Suppressor macrophage treated with lipopolysaccharide for 4 hours (primary cell): ENCODE data around the gene TBC1D21.

Experiments used
- DNase-seq: peaks from one replicate; pipeline ENCODE4 v3.0.0-alpha.2; 2020

Gene TBC1D21

DNA sequence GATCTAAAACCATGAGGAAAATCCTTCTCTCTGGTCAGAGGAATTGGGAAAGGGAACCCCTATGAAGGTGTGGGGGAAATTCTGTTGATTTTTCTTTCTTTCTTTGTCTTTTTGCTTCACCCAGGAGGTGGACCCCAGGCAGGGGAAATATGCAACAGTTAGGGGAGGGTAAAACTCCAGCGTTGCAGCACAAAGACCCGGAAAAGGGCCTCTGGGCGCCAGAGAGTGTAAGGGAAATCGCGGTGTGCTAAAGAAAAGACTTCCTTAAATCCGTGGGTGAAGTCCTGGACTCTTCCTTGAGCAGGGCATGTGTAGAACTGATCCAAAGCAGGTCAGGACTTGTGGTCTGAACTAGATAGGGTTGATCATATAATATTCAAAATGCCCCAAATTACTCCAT lies 11.1 kb upstream of the TBC1D21 start:
- DNase-seq, result no peak

DNA sequence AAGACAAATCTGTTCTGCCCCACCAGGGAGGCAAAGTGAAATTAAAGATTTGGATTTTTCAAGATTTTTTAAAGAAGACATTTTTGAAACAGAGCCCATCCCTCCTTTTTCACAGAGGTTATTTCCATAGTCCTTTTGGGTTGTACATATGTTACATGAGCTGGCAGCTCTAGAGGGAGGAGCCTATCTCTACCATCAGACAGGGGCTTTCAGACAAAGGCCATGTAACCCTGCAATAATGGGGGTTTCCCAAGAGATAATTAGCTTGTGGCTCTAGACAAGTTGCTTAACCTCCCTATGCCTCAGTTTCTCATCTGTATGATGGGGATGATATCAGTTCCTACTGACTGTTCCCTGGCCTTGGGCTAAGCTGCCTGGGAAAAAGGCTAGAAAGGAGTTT lies 8.0 kb upstream of the TBC1D21 start:
- no peak for DNase-seq

DNA sequence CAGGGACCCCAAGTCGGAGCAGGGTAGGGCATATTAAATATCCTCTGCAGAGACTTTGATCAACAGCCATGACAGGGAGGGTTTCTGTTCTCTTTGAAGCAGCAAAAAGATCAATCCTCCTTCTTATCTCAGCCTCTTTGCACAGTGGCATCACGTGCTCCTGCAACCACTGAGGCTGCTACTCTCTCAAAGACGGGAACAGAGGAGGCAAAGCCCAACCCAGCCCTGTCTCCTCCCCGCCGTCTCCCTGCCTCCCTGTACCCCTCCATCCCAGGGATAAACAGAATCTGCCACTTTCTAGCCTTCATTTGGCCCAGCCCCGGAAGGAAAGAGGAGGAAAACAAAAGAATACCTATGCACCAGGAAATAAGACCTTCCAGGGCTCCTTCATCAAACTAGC lies 7.5 kb upstream of the TBC1D21 start:
- DNase-seq, result no peak

GRCh38 chr15:73866481-73866880 lies 6.9 kb upstream of the TBC1D21 start:
- no peak for DNase-seq

DNA sequence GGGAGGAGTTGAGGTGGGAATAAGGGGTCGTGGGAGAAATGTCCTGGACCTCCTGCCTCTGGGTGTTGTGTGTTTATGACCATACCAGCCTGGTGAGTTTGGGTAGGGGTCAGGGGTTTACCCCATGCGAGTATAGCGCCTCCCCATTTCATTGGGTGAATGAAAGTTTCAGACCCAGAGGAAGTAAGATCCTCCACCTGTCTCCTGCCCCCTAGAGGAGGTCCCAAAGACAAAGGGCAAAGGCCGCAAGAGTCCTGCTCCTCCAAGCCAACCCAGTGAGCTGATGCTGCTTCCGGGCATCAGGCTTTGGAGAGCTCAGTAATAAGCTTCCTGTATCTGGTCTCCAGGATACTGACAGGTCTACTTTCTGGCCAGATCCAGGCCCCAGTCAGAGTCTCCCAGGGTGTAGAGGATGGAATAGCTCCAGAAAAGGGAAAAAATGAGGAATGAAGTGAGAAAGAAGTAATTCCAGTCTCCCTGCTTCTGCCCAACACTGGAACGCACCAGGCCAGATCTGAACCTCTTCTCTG lies 6.4 kb upstream of the TBC1D21 start:
- no peak for DNase-seq

GRCh38 chr15:73867426-73867825 lies 5.9 kb upstream of the TBC1D21 start:
- DNase-seq, result no peak

GRCh38 chr15:73867956-73868355 lies 5.4 kb upstream of the TBC1D21 start:
- DNase-seq, result no peak

GRCh38 chr15:73869216-73869995 lies 4.0 kb upstream of the TBC1D21 start:
- DNase-seq, result no peak

GRCh38 chr15:73870700-73871408 lies 2.5 kb upstream of the TBC1D21 start:
- DNase-seq, result no peak

DNA sequence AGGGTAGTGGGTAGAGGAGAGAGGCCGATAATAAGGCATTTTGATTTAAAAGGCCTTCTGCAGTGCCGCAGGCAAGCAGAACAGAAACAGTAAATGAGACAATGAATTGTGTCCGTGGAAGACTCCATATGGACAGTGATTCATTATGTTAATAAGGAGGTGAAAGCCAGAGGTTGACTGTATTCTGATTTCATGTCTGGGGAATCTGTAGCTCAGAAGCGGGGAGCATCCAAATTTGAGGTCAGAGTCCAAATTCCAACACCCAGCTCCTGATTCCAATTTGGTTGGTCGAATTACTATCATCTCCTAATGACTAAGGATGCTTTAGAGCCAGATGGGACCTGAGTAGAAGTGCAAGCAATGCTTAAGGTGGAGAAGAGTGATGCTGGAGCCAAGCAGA lies 1.0 kb upstream of the TBC1D21 start:
- no peak for DNase-seq

DNA sequence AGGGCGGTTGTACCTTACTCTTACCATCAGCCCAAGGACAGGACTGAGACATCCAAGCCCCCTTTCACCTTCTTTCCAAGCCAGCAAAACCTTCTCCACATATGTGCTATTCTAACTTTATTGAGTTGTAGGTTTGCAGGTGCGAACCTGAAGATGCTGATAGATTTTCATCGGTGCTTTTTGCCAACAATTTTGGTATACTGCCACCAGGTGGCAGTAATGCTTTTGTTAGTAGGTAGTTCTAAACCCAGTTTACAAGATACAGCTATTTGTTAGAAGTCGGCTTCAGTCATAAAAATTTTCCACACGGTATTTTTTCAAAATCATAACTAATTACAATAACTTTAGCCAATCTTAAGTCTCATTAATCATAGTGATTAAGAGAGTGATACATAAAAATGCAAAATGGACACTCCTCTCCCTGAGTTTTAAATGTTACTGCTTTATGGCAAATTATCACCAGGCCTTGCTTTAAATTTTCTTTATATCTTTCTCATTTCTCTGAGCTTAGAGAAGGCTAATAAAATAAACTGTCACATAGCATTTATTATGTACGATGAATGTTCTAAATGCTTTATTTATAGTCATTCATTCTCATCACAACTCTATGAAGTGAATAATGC lies 636 bp downstream of the TBC1D21 start:
- peak; percentile 74 for DNase-seq

GRCh38 chr15:73879426-73879825 lies 6.1 kb downstream of the TBC1D21 start:
- DNase-seq, result no peak

GRCh38 chr15:73881579-73882320 lies 8.4 kb downstream of the TBC1D21 start:
- DNase-seq, result no peak

DNA sequence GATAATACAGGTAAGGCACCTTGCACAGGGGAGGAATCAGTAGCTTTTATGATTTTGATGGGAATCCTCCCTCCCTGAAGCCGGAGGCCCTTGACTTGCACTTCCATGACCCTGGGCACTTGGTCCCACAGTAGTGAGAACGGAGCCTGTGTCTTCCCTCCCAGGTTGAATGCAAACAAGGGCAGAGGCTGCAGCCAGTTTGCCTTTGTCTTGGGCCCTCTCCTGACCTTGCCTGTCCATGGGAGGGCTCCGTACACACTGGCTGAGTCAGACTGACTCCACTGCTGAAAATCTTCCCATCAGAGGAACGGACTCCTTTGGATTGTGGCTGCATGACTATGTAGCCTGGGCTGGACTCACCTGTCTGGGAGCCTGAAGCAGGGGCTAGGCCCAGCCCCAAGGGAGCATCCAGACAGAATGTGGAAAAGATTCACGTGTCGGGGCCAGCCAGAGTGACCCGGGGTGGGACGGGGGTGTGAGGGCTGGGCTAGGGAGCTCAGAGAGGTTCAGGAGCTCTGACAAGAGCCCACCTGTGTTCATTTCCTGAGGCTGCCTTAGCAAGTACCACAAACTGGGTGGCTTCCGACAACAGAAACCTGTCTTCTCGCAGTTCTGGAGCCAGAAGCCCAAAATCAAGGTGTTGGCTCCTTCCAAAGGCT lies 9.5 kb downstream of the TBC1D21 start:
- no peak for DNase-seq

- no peak for DNase-seq
Observed at GRCh38 chr15:73884159-73884558, 10.8 kb downstream of the TBC1D21 start.

DNA sequence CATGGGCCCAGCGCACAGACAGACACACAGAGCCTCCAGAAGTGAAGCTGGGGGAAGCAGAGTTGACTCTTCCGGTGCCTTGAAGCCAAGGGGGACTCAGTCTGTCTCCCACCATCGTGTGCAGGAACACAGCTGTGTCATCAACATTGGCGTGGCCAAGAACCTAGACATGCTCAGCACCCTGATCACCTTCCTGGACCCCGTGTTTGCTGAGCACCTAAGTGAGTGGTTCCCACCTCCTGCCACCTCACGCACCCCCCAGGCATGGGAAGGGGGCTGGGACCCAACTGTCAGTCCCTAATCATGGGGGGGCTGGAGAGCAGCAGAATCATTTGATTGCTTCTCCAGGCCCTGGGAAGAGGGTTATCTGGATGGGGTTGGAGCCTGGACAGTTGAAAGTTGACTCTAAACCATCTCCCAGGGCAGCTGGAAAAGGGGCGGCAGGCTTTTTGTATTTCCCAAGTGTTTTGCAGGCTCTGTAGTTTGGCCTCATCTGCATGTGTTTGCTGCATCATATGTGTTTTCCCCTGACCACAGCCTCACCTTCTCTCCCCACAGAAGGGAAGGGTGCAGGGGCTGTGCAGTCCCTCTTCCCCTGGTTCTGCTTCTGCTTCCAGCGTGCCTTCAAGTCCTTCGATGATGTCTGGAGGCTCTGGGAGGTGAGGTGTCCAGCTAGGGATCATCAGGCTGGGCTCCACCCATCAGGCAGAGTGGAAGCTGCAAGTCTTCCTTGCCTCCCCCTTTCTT lies 12.8 kb downstream of the TBC1D21 start:
- DNase-seq, result no peak

GRCh38 chr15:73886717-73887345 lies 13.5 kb downstream of the TBC1D21 start:
- DNase-seq, result no peak

GRCh38 chr15:73887481-73887880 lies 14.1 kb downstream of the TBC1D21 start:
- DNase-seq, result no peak

GRCh38 chr15:73888224-73889041 lies 15.1 kb downstream of the TBC1D21 start:
- DNase-seq, result no peak

- no peak for DNase-seq
Observed at GRCh38 chr15:73889053-73889761, 15.8 kb downstream of the TBC1D21 start.
